ENCODE data around the gene KRT6A. TPM values are rescaled to one million over a fixed set of nuclear protein-coding genes. Genes with fewer than 3 reads are reported as not detected.

Gene KRT6A
- total RNA-seq, 1 donor from 2014 or later, result not detected

DNA sequence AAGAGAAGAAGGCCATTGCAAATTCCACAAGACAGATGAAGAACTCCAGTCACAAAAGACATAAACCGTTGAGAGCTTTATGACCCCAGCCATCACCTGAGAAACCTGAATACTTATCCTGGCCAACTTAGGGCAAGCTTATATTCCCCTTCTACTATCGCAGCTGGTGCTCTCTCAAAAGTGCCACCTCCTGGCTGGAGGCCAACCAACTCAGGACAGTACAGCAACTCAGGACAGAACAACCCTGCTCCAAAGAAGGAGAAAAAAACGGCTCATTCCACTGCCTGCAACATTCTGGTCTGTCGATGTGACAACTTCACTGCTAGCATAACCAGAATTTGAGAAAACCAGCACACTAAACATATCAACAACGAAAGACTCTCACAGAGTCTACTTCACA lies 31.4 kb downstream of the KRT6A start:
- Histone ChIP-seq H3K9me3 (ENCODE audit: low read depth) (no peaks in the 10 kb centered on the region), H3K4me1 (no peaks in the 10 kb centered on the region), H3K4me3 (no peak overlapping the region), H3K27me3 (no peaks in the 10 kb centered on the region), H2AFZ (replicated peaks) (no peak overlapping the region), H3K4me2 (no peak overlapping the region), H4K20me1 (ENCODE audit: low read depth) (no peaks in the 10 kb centered on the region), H3K36me3 (no peaks in the 10 kb centered on the region), H3K79me2 (ENCODE audit: low read depth) (no peaks in the 10 kb centered on the region), H3F3A (ENCODE audit: low read depth) (no peaks in the 10 kb centered on the region), H3K9ac (no peak overlapping the region), H3K27ac (no peak overlapping the region)
- DNase-seq (ENCODE audit: low spot score), result no peak
- no peaks in the 10 kb centered on the region for H3K4me1 Mint-ChIP-seq
- no peaks in the 10 kb centered on the region for H3K9me3 Mint-ChIP-seq
- no peak overlapping the region for H3K27ac Mint-ChIP-seq
- H3K4me3 Mint-ChIP-seq, result no peak overlapping the region
- no peaks in the 10 kb centered on the region for H3K27me3 Mint-ChIP-seq (ENCODE audit: insufficient read depth, low read depth)
- H3K36me3 Mint-ChIP-seq, result no peaks in the 10 kb centered on the region
- TF ChIP-seq EZH2phosphoT487 (IDR thresholded peaks at IDR 0.05) (no peak), EZH2 (IDR thresholded peaks at IDR 0.05) (no peak)
- TF ChIP-seq, protein P1, sequence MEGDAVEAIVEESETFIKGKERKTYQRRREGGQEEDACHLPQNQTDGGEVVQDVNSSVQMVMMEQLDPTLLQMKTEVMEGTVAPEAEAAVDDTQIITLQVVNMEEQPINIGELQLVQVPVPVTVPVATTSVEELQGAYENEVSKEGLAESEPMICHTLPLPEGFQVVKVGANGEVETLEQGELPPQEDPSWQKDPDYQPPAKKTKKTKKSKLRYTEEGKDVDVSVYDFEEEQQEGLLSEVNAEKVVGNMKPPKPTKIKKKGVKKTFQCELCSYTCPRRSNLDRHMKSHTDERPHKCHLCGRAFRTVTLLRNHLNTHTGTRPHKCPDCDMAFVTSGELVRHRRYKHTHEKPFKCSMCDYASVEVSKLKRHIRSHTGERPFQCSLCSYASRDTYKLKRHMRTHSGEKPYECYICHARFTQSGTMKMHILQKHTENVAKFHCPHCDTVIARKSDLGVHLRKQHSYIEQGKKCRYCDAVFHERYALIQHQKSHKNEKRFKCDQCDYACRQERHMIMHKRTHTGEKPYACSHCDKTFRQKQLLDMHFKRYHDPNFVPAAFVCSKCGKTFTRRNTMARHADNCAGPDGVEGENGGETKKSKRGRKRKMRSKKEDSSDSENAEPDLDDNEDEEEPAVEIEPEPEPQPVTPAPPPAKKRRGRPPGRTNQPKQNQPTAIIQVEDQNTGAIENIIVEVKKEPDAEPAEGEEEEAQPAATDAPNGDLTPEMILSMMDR (IDR thresholded peaks at IDR 0.05), result no peak

DNA sequence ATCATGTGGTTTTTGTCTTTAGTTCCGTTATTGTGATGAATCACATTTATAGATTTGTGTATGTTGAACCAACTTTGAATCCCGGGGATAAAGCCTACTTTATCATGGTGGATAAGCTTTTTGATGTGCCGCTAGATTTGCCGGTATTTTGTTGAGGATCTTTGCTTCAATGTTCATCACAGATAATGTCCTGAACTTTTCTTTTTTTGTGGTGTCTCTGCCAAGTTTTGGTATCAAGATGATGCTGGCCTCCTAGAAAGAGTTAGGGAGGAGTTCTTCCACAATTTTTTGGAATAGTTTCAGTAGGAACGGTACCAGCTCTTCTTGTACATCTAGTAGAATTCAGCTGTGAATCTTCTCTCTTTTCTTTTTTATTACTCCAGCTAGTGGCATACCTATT lies 34.2 kb downstream of the KRT6A start:
- Mint-ChIP-seq H3K4me1 (peaks cover 7% of the 10 kb centered on the region), H3K36me3 (no peaks in the 10 kb centered on the region), H3K27me3 (ENCODE audit: insufficient read depth, low read depth) (peaks cover 5% of the 10 kb centered on the region), H3K27ac (no peak overlapping the region), H3K4me3 (no peak overlapping the region), H3K9me3 (no peaks in the 10 kb centered on the region)
- no peak overlapping the region for H3K4me3 ChIP-seq
- H3F3A ChIP-seq (ENCODE audit: low read depth), result no peaks in the 10 kb centered on the region
- no peaks in the 10 kb centered on the region for H3K9me3 ChIP-seq (ENCODE audit: low read depth)
- DNase-seq (ENCODE audit: low spot score), result no peak
- H3K27ac ChIP-seq, result no peak overlapping the region
- no peaks in the 10 kb centered on the region for H3K79me2 ChIP-seq (ENCODE audit: low read depth)
- H2AFZ ChIP-seq (replicated peaks), result no peak overlapping the region
- no peaks in the 10 kb centered on the region for H4K20me1 ChIP-seq (ENCODE audit: low read depth)
- peaks cover 5% of the 10 kb centered on the region for H3K4me1 ChIP-seq
- H3K27me3 ChIP-seq, result no peaks in the 10 kb centered on the region
- no peak overlapping the region for H3K9ac ChIP-seq
- no peaks in the 10 kb centered on the region for H3K36me3 ChIP-seq
- no peak overlapping the region for H3K4me2 ChIP-seq
- TF ChIP-seq, protein P1 (IDR thresholded peaks at IDR 0.05), result no peak
- TF ChIP-seq EZH2phosphoT487 (IDR thresholded peaks at IDR 0.05), result no peak
- TF ChIP-seq EZH2 (IDR thresholded peaks at IDR 0.05), result no peak

DNA sequence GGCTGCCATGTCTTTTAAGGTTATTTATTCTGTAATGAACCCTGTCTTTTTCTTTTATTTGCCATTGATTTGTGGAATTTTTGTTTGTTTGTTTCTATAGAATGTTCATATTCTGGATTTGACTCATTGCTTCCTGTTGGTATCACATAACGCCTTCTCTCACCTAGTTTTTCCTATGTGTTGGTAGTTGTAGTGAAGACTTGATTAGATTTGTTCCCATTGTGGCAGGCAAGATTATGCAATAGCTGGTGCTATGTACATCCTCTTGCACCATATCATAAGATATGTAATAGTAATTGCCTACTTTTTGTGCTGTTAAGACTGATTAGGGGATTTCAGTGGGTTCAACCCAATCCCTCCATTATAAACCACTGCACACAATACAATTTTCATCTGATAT lies 37.2 kb downstream of the KRT6A start:
- DNase-seq (ENCODE audit: low spot score), result no peak
- H3K79me2 ChIP-seq (ENCODE audit: low read depth), result no peaks in the 10 kb centered on the region
- peaks cover 5% of the 10 kb centered on the region for H3K4me1 ChIP-seq
- Mint-ChIP-seq H3K4me3 (no peak overlapping the region), H3K27ac (no peak overlapping the region), H3K4me1 (peaks cover 7% of the 10 kb centered on the region), H3K27me3 (ENCODE audit: insufficient read depth, low read depth) (peaks cover 7% of the 10 kb centered on the region), H3K36me3 (no peaks in the 10 kb centered on the region), H3K9me3 (no peaks in the 10 kb centered on the region)
- H3F3A ChIP-seq (ENCODE audit: low read depth), result no peaks in the 10 kb centered on the region
- H3K4me3 ChIP-seq, result no peak overlapping the region
- no peak overlapping the region for H2AFZ ChIP-seq (replicated peaks)
- H3K9ac ChIP-seq, result no peak overlapping the region
- H3K27me3 ChIP-seq, result no peaks in the 10 kb centered on the region
- H3K36me3 ChIP-seq, result no peaks in the 10 kb centered on the region
- TF ChIP-seq EZH2phosphoT487 (IDR thresholded peaks at IDR 0.05) (no peak), EZH2 (IDR thresholded peaks at IDR 0.05) (no peak)
- TF ChIP-seq, protein P1 (IDR thresholded peaks at IDR 0.05), result no peak
- no peaks in the 10 kb centered on the region for H3K9me3 ChIP-seq (ENCODE audit: low read depth)
- no peaks in the 10 kb centered on the region for H4K20me1 ChIP-seq (ENCODE audit: low read depth)
- H3K4me2 ChIP-seq, result no peak overlapping the region
- no peak overlapping the region for H3K27ac ChIP-seq

Data from neural progenitor cell (in vitro differentiated cells).